Measurements from ENCODE around the gene RYR1. TPM values are rescaled to one million over a fixed set of nuclear protein-coding genes. Genes with fewer than 3 reads are reported as not detected.

Gene RYR1
- total and polyA plus RNA-seq, 10 of the 15 experiments (the other 5 are each of a cell fraction or from before 2014, with no cell fraction given) = under 0.01 to 0.32 (median 0.07) TPM; not detected in 1

DNA sequence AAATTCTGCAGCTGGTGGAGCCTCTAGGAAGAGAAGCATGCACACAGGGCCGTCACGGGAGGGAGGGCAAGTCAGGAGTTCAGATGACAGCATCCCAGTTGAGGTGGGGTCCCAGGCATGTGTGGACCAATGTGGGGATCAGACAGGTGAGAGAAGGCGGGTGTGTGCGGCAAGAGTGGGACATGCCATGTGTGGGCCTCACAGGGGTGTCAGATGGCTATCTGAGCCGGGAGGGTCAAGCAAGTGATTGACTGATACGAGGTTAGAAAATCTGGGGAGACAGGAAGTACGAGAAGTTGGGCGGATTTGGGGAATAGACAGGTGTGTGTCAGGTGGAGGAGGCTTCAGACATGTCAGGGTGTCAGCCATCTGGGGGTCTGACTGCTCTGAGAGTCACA is 16.3 kb upstream of the RYR1 start (continued):
- TF ChIP-seq, protein P1, sequence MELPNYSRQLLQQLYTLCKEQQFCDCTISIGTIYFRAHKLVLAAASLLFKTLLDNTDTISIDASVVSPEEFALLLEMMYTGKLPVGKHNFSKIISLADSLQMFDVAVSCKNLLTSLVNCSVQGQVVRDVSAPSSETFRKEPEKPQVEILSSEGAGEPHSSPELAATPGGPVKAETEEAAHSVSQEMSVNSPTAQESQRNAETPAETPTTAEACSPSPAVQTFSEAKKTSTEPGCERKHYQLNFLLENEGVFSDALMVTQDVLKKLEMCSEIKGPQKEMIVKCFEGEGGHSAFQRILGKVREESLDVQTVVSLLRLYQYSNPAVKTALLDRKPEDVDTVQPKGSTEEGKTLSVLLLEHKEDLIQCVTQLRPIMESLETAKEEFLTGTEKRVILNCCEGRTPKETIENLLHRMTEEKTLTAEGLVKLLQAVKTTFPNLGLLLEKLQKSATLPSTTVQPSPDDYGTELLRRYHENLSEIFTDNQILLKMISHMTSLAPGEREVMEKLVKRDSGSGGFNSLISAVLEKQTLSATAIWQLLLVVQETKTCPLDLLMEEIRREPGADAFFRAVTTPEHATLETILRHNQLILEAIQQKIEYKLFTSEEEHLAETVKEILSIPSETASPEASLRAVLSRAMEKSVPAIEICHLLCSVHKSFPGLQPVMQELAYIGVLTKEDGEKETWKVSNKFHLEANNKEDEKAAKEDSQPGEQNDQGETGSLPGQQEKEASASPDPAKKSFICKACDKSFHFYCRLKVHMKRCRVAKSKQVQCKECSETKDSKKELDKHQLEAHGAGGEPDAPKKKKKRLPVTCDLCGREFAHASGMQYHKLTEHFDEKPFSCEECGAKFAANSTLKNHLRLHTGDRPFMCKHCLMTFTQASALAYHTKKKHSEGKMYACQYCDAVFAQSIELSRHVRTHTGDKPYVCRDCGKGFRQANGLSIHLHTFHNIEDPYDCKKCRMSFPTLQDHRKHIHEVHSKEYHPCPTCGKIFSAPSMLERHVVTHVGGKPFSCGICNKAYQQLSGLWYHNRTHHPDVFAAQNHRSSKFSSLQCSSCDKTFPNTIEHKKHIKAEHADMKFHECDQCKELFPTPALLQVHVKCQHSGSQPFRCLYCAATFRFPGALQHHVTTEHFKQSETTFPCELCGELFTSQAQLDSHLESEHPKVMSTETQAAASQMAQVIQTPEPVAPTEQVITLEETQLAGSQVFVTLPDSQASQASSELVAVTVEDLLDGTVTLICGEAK (IDR thresholded peaks at IDR 0.05; ENCODE audit: borderline replicate concordance) = no peak
- TF ChIP-seq, protein P2, sequence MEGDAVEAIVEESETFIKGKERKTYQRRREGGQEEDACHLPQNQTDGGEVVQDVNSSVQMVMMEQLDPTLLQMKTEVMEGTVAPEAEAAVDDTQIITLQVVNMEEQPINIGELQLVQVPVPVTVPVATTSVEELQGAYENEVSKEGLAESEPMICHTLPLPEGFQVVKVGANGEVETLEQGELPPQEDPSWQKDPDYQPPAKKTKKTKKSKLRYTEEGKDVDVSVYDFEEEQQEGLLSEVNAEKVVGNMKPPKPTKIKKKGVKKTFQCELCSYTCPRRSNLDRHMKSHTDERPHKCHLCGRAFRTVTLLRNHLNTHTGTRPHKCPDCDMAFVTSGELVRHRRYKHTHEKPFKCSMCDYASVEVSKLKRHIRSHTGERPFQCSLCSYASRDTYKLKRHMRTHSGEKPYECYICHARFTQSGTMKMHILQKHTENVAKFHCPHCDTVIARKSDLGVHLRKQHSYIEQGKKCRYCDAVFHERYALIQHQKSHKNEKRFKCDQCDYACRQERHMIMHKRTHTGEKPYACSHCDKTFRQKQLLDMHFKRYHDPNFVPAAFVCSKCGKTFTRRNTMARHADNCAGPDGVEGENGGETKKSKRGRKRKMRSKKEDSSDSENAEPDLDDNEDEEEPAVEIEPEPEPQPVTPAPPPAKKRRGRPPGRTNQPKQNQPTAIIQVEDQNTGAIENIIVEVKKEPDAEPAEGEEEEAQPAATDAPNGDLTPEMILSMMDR (IDR thresholded peaks at IDR 0.05 in 2 of 3, conservative IDR thresholded peaks at IDR 0.05 in 1 of 3; ENCODE audit: control insufficient read depth in 2 of 3, extremely low read depth in 1 of 3, insufficient read depth in 1 of 3, low read depth in 3 of 3, low read length in 3 of 3) = no peak
- TF ChIP-seq BACH1 (IDR thresholded peaks at IDR 0.05; ENCODE audit: borderline replicate concordance) (no peak), ZZZ3 (IDR thresholded peaks at IDR 0.05; ENCODE audit: control insufficient read depth, insufficient read length, low read depth) (no peak), ZNF217 (IDR thresholded peaks at IDR 0.05) (no peak), CBFB (IDR thresholded peaks at IDR 0.05; ENCODE audit: low read depth) (no peak), CEBPB (IDR thresholded peaks at IDR 0.05; ENCODE audit: borderline replicate concordance in 1 of 2, low read depth in 2 of 2, low read length in 2 of 2) (no peak)
